Left ventricle myocardium superior (tissue), 1 donor: ENCODE measurements around the gene DAPL1. TPM values are rescaled to one million over a fixed set of nuclear protein-coding genes. Genes with fewer than 3 reads are reported as not detected.
"Not testable (repeated sequence)": the region's sequence is repeated elsewhere in the genome, so short reads cannot be mapped to it uniquely, and the experiment has no call there.

ENCODE experiments used
- ATAC-seq: fragments of 200-7000 bp; cut with Tn5 transposase; one replicate; pipeline ENCODE4 v1.9.1; 2020; ENCODE audit warnings: mild to moderate bottlenecking, moderate library complexity
- DNase-seq: peaks from one replicate; pipeline ENCODE4 v3.0.0-alpha.2; 2020
- intact Hi-C: fragments of 100-400 bp; cut with micrococcal nuclease; formaldehyde crosslinking; loops from one replicate; pipeline ENCODE4 v1.11.0; 2022
- total RNA-seq: library from RNA; stranded (reverse); fragmentation: NEBNext Ultra II Directional; extraction: Animal tissue kit (Norgen Biotek cat#: 25700); gene quantifications from one replicate; pipeline ENCODE4 v1.2.1, GENCODE V29; 2021
- donor health status: DM: no; HTN: yes; CAD: no; lungs with severe emphysema.

Gene DAPL1
- total RNA-seq, 1 donor from 2014 or later, result not detected

- no peak for DNase-seq
- no peak for ATAC-seq
- intact Hi-C loops, result no loop called here
Measured at GRCh38 chr2:158810731-158811460, 15.8 kb downstream of the DAPL1 start.

GRCh38 chr2:158815166-158815565 lies 20.0 kb downstream of the DAPL1 start:
- no peak for ATAC-seq
- intact Hi-C loops, result no loop called here

GRCh38 chr2:158815658-158816057 lies 20.5 kb downstream of the DAPL1 start:
- intact Hi-C loops, result no loop called here
- ATAC-seq (no peak), DNase-seq (no peak)

More at GRCh38 chr2:158815166-158815565, 20.0 kb downstream of the DAPL1 start:
- no peak for DNase-seq

- intact Hi-C loops, result no loop called here
- DNase-seq (no peak), ATAC-seq (no peak)
Measured at GRCh38 chr2:158817588-158817987, 22.5 kb downstream of the DAPL1 start.

GRCh38 chr2:158818511-158818910 lies 23.4 kb downstream of the DAPL1 start:
- intact Hi-C loops, result no loop called here
- ATAC-seq, result peak; percentile 62
- DNase-seq, result no peak

GRCh38 chr2:158822193-158822592 lies 27.1 kb downstream of the DAPL1 start:
- DNase-seq, result no peak
- intact Hi-C loops, result no loop called here
- peak; percentile 13 for ATAC-seq

- no peak for ATAC-seq
- intact Hi-C loops, result no loop called here
- no peak for DNase-seq
Measured at GRCh38 chr2:158823486-158824237, 28.5 kb downstream of the DAPL1 start.

- no peak for ATAC-seq
- intact Hi-C loops, result no loop called here
Measured at GRCh38 chr2:158825021-158825420, 29.9 kb downstream of the DAPL1 start.

GRCh38 chr2:158826965-158827364 lies 31.8 kb downstream of the DAPL1 start:
- intact Hi-C loops, result no loop called here
- no peak for DNase-seq
- no peak for ATAC-seq

More at GRCh38 chr2:158825021-158825420, 29.9 kb downstream of the DAPL1 start:
- no peak for DNase-seq

- peak; percentile 20 for ATAC-seq
Measured at GRCh38 chr2:158828378-158829164, 33.5 kb downstream of the DAPL1 start.

GRCh38 chr2:158829167-158829566 lies 34.0 kb downstream of the DAPL1 start:
- ATAC-seq, result no peak
- intact Hi-C loops, result no loop called here
- DNase-seq, result no peak

More at GRCh38 chr2:158828378-158829164, 33.5 kb downstream of the DAPL1 start:
- DNase-seq, result no peak
- intact Hi-C loops, result no loop called here

GRCh38 chr2:158830201-158830600 lies 35.1 kb downstream of the DAPL1 start:
- no peak for ATAC-seq
- DNase-seq, result no peak
- intact Hi-C loops, result no loop called here

- DNase-seq (no peak), ATAC-seq (no peak)
- intact Hi-C loops, result no loop called here
Measured at GRCh38 chr2:158835431-158835830, 40.3 kb downstream of the DAPL1 start.

- DNase-seq (no peak), ATAC-seq (no peak)
- intact Hi-C loops, result no loop called here
Measured at GRCh38 chr2:158837645-158838044, 42.5 kb downstream of the DAPL1 start.

GRCh38 chr2:158841850-158842249 lies 46.7 kb downstream of the DAPL1 start:
- intact Hi-C loops, result no loop called here
- no peak for DNase-seq
- peak; percentile 73 for ATAC-seq

- intact Hi-C loops, result no loop called here
- DNase-seq, result no peak
- ATAC-seq, result no peak
Measured at GRCh38 chr2:158845444-158845843, 50.3 kb downstream of the DAPL1 start.

- DNase-seq (no peak), ATAC-seq (peak; percentile 62)
- intact Hi-C loops, result no loop called here
Measured at GRCh38 chr2:158845859-158846258, 50.7 kb downstream of the DAPL1 start.

GRCh38 chr2:158847526-158847925 lies 52.4 kb downstream of the DAPL1 start:
- DNase-seq, ATAC-seq, intact Hi-C loops: not testable (repeated sequence)

- intact Hi-C loops, ATAC-seq, DNase-seq: not testable (repeated sequence)
Measured at GRCh38 chr2:158848031-158848970, 53.2 kb downstream of the DAPL1 start.
